Keratinocyte (primary cell): ENCODE data around the gene TACC3.

ENCODE experiments used
- EZH2 ChIP-seq: IDR thresholded peaks from one replicate; pipeline ENCODE4 v1.6.1; 2012; ENCODE audit warnings: inconsistent platforms, mild to moderate bottlenecking, low read length, moderate library complexity
- TF ChIP-seq, protein P1 (sequence below), 3 experiments: IDR thresholded peaks in 1 of 3; conservative IDR thresholded peaks in 1 of 3; optimal IDR thresholded peaks in 1 of 3; 2 replicates in 2 of 3; 3 replicates in 1 of 3; pipeline versions ENCODE3 to v1.5.1; 2011; ENCODE audit warnings: low read length in 3 of 3, mild to moderate bottlenecking in 3 of 3, moderate library complexity in 2 of 3, control low read depth in 1 of 3, inconsistent platforms in 1 of 3; ENCODE audit not compliant: insufficient read depth in 2 of 3; ENCODE audit errors: extremely low read depth in 1 of 3

- TF ChIP-seq, protein P1, sequence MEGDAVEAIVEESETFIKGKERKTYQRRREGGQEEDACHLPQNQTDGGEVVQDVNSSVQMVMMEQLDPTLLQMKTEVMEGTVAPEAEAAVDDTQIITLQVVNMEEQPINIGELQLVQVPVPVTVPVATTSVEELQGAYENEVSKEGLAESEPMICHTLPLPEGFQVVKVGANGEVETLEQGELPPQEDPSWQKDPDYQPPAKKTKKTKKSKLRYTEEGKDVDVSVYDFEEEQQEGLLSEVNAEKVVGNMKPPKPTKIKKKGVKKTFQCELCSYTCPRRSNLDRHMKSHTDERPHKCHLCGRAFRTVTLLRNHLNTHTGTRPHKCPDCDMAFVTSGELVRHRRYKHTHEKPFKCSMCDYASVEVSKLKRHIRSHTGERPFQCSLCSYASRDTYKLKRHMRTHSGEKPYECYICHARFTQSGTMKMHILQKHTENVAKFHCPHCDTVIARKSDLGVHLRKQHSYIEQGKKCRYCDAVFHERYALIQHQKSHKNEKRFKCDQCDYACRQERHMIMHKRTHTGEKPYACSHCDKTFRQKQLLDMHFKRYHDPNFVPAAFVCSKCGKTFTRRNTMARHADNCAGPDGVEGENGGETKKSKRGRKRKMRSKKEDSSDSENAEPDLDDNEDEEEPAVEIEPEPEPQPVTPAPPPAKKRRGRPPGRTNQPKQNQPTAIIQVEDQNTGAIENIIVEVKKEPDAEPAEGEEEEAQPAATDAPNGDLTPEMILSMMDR (optimal IDR thresholded peaks at IDR 0.05 in 1 of 3, IDR thresholded peaks at IDR 0.05 in 1 of 3, conservative IDR thresholded peaks at IDR 0.05 in 1 of 3; ENCODE audit: extremely low read depth in 1 of 3, insufficient read depth in 2 of 3, low read length in 3 of 3), result no peak
- no peak for TF ChIP-seq EZH2
Measured at GRCh38 chr4:1792158-1792831, 71.0 kb downstream of the TACC3 start.
